ENCODE data around the gene DNAJC11.

Gene DNAJC11

DNA sequence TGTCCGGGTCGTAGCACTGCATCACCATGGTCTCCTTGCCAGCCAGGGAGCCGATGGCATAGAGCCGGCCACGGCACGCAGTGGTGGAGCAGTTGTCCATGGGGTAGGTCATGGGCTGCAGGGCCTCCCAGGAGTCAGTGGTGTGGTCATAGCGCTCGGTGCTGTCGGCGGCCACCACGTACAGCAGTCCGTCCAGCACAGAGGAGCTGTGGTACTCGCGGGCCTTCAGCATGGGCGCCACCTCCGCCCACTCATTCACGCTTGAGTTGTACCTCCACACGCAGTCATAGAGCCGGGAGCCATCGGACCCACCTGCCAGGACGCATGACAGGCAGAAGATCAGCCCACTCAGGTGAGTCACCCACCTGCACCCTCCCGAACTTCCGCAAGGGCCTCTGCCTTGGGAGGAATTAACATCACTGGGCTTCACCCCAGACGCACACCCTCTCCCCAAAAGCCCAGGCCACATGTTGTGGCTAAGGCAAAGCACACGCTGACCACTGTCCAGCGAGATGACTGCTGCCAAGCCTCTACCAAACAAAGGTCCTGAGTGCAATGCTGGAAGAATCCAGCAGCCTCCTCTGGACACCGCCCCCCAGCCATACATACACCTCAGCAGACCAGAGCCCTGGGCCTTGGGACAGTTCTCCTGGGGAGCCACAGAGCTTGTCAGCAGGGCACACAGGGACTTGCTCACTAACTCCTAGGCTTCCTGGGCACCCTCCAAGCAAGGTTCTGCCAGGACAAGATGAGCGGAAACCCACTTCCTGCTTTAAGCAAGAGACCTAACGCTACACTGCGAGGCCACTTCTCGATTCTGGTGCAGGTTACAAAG lies 102.3 kb downstream of the DNAJC11 start:
- no peak for DNase-seq

DNA sequence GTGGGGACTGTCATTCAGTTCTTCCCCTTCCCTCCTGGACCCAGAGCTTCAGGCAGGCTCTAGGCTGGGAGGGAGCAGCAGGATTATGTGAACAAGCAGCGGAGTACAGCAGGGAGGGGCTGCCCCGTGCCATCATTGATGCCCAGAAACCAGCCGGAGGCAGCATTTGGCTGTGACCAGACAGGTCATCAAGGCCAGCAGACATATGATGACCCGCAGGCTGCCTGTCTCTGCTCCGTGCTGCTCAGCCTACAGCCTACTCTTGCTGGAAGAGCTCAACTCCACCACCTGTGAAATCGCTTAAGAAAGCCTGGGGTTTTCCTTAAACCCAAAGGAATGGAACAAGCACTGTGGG lies 103.9 kb downstream of the DNAJC11 start:
- DNase-seq: no peak

GRCh38 chr1:6596886-6597776 lies 104.5 kb downstream of the DNAJC11 start:
- no peak for DNase-seq

GRCh38 chr1:6596351-6596750 lies 105.3 kb downstream of the DNAJC11 start:
- no peak for DNase-seq

DNA sequence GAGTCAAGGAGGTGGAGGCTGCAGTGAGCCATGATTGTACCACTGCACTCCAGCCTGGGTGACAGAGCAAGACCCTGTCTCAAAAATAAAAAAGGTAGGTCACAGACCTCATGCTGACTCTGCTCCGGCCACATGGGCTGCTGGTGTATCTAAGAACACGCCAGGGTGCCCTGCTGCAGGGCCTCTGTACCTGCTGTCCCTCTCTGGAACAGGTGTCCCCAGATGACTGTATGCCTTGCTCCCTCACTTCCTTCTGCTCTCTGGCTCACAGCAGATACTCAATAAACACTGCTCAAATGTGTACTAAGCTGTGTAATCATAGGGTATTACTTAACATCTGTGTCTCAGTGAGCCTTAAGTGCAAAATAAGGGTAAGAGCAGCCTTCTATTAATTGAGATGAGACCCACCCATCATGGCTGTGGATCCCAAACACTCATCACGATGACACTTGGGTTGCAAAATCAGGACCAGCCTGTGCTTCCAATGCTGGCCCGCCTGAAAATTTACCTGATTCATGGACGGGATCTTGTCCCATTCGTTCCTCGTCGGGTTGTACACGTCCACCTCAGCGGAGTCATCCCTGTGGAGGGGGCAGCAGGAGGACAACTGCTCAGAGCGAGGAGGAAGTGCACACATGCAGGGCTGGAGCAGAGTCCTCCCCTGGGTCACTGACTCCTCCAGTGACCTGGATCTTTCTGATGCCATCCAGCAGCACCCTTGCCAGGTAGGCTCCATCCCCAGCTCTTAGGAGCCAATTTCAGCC lies 106.5 kb downstream of the DNAJC11 start:
- DNase-seq: no peak

- DNase-seq: no peak
Measured at GRCh38 chr1:6593810-6594209, 107.8 kb downstream of the DNAJC11 start.

DNA sequence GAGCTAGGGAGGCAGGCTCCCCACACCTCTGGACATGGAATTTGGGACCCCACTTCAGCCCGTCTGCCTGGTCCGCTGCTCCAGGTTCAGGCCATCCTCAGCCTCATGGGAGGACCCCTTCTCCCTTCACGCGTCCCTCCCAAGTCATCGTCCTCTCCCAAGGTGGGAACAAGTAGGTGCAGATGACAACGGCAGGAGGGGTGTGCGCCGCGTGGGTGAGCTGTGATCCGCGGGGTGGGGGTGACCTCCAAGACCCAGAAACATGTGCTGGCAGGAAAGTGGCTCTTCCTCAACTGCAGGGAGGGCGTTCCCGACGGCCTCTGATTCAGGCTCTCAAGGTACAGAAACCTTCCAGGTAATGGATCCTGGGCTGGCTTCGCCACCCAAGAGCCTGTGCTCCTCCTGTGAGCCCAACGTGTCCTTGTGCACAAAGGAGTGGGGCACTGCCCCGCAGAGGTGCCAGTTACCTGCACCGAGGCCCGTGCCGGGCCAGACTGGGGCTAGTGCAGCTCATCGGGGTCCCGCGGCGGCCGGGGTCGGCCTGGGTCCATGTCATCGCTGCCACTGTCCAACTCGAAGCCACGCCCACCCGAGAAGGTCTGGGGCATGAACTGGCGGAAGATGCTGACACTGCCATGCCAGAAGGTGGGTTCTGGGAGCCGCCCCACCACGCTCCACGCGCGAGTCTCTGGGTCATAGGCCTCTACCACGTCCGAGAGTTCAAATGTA lies 108.6 kb downstream of the DNAJC11 start:
- DNase-seq: no peak

DNA sequence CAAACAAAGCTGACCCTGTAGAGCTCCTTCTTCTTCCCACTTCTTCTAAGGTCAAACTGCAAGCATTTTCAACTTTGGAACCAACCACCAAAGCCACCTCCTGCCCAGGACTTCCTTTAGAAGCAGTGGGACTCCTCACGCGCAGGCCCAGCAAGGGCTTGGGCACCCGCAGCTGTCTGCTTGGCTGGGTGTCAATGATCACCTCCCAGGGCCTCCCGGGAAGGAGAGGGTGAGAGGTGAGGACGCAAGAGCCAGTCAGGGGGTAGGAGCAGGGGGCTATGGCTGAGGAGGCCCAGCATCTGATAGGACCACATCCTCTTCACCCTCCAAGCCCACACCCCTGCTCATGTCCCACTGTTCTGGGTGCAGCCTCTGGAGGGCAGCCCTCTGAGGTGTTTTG lies 109.2 kb downstream of the DNAJC11 start:
- DNase-seq: no peak

- DNase-seq: no peak
Measured at GRCh38 chr1:6591644-6592043, 110.0 kb downstream of the DNAJC11 start.

GRCh38 chr1:6591222-6591621 lies 110.4 kb downstream of the DNAJC11 start:
- no peak for DNase-seq

GRCh38 chr1:6590046-6590445 lies 111.6 kb downstream of the DNAJC11 start:
- no peak for DNase-seq

DNA sequence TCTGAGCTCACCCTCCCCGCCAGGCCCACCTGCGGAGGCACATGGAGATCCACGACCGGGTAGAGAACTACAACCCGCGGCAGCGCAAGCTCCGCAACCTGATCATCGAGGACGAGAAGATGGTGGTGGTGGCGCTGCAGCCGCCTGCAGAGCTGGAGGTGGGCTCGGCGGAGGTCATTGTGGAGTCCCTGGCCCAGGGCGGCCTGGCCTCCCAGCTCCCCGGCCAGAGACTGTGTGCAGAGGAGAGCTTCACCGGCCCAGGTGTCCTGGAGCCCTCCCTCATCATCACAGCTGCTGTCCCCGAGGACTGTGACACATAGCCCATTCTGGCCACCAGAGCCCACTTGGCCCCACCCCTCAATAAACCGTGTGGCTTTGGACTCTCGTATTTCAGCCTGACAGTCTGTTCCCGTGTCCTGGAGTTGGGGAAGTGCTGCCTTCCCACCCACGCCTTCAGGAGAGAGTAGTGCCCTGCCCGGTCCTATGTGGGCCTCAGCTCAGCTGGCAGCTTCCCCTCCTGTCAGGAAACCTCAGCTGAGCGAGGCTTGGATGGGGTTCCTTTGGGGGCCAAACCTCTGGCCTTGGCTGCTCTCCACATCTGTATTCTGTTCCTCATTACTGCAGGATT lies 112.6 kb downstream of the DNAJC11 start:
- DNase-seq: no peak

DNA sequence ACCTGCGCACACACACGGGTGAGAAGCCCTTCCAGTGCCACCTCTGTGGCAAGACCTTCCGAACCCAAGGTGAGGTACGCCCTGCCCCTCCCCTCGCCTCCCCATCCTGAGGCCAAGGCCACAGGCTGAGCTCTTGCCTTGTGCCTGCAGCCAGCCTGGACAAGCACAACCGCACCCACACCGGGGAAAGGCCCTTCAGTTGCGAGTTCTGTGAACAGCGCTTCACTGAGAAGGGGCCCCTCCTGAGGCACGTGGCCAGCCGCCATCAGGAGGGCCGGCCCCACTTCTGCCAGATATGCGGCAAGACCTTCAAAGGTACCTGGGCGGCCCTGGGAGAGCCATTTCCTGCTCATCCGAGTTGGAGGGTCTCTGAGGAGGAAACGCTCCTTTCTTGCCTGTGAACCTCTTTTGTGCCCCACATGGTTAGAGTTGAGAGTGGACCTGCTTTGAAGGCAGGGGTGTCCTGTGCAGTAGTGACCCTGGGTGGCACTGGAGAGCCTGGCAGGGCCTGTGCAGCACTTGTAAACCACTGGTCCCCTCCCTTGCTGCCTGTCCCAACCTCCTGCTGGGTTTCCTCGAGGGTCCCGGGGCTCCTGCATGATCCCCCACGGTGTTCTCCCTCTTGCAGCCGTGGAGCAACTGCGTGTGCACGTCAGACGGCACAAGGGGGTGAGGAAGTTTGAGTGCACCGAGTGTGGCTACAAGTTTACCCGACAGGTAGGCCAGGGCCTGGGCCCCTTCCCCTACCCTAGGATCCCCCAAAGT lies 113.3 kb downstream of the DNAJC11 start:
- no peak for DNase-seq

- DNase-seq: no peak
Measured at GRCh38 chr1:6587261-6588005, 114.2 kb downstream of the DNAJC11 start.

DNA sequence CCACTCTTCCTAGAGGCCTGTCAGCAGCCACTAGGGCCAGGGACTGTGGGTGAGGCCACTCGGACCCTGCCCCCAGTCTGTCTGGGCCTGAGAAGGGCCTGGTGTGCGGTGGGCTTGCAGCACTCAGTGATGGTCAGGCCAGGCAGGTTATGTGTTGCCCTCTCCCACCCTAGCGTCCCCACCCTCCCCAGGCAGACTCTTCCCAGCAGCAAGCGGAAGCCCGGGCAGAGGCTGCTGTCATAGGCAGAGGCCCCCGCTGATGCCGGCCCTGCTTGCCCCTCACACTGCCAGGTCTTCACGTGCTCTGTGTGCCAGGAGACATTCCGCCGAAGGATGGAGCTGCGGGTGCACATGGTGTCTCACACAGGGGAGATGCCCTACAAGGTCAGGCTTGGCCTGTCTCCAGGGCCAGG lies 115.2 kb downstream of the DNAJC11 start:
- no peak for DNase-seq

GRCh38 chr1:6585841-6586240 lies 115.8 kb downstream of the DNAJC11 start:
- DNase-seq: no peak

DNA sequence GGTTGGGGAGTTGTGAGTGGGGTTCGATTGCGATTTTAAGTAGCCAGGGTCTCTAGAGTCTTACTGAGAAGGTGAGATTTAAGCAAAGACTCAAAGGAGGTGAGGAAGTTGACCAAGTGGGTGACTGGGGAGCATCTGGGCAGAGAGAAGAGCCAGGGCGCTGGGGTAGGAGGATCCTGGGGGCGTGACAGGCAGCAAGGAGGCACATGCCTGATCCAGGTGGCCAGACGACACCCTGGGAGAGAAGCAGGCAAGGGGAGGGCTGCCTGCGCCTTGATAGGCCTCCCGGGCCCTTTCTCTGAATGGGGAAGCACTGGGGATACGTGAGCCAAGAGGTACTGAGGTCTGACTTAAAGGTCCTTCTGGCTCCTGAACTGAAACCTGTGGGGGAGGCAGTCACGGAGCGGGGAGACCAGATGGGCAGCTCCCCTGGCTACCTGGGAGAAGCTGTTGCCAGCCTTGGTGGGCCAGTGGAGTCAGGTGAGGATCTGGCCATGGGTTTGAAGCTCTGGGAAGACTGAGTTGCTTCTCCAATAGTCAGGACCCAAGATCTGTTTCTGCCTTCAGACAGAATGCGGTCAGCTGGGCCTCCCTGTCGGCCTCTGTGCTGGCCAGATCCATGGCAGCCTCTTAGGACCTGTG lies 116.4 kb downstream of the DNAJC11 start:
- DNase-seq: peak; percentile 25
